Measurements from ENCODE around the gene HNMT. TPM values are rescaled to one million over a fixed set of nuclear protein-coding genes. Genes with fewer than 3 reads are reported as not detected.
"Not testable (repeated sequence)": the region's sequence is repeated elsewhere in the genome, so short reads cannot be mapped to it uniquely, and the experiment has no call there.

HNMT gene
- total RNA-seq = under 1 TPM in 1 of 2 experiments, not detected in 1; 0.78 TPM
- 9.6 TPM for polyA plus RNA-seq (2013, experiment 1 of 2)
- polyA plus RNA-seq (2013, experiment 2 of 2) = 6.6 TPM
- 0 to 1.1 (median 0) reads per million in 172 experiments for total RNA-seq

- H3K36me3 ChIP-seq (ENCODE audit: insufficient read depth, low read length) = no peaks in the 10 kb centered on the region
- peak in 1 of 14 experiments; percentile 12 for DNase-seq
- ChIA-PET POLR2A (no interaction called here), CTCF (no interaction called here)
- H3K27ac Mint-ChIP-seq = no peak within 1 kb of the TSS
- no peaks in the 10 kb centered on the region for H3K27me3 Mint-ChIP-seq
- intact Hi-C loops (cut with DNase I, micrococcal nuclease) = no loop called here
- no peaks in the 10 kb centered on the region for H3K9me3 ChIP-seq (ENCODE audit: control insufficient read depth in 1 of 2, insufficient read depth in 1 of 2, low read length in 2 of 2)
- no peaks in the 10 kb centered on the region for H3K36me3 Mint-ChIP-seq (ENCODE audit: low read depth)
- H3K4me3 ChIP-seq (ENCODE audit: low read length) = peak within 1 kb of the TSS; percentile 33
- no peaks in the 10 kb centered on the region for H3K4me1 ChIP-seq (ENCODE audit: insufficient read depth, low read length)
- H3K27me3 ChIP-seq (ENCODE audit: control insufficient read depth in 1 of 2, insufficient read depth in 2 of 2, low read length in 2 of 2) = no peaks in the 10 kb centered on the region
- no peak for TF ChIP-seq CTCF (IDR thresholded peaks at IDR 0.05)
- H3K4me1 Mint-ChIP-seq (ENCODE audit: low read depth) = no peaks in the 10 kb centered on the region
- no peak within 1 kb of the TSS for H3K27ac ChIP-seq (ENCODE audit: low read depth in 1 of 2, low read length in 2 of 2)
- no peak for ATAC-seq (ENCODE audit: poor library complexity)
- no peaks in the 10 kb centered on the region for H3K9me3 Mint-ChIP-seq
- H3K4me3 Mint-ChIP-seq = no peak within 1 kb of the TSS
Measured at GRCh38 chr2:137964066-137964858, at the start of gene HNMT. TSS of gene HNMT (plus strand) at chr2:137964473. CDS start at chr2:137964492, 19 bp downstream.

GRCh38 chr2:137921105-137921880 lies 43.0 kb upstream of the HNMT start:
- intact Hi-C loops (cut with DNase I, micrococcal nuclease) = no loop called here
- H3K4me1 Mint-ChIP-seq (ENCODE audit: low read depth) = no peaks in the 10 kb centered on the region
- no peaks in the 10 kb centered on the region for H3K4me1 ChIP-seq (ENCODE audit: insufficient read depth, low read length)
- H3K27me3 Mint-ChIP-seq = peaks cover 4% of the 10 kb centered on the region
- no peak for TF ChIP-seq CTCF (IDR thresholded peaks at IDR 0.05)
- no peaks in the 10 kb centered on the region for H3K36me3 Mint-ChIP-seq (ENCODE audit: low read depth)
- CTCF ChIA-PET = no interaction called here
- H3K9me3 Mint-ChIP-seq = no peaks in the 10 kb centered on the region
- DNase-seq (no peak), ATAC-seq (ENCODE audit: poor library complexity) (no peak)
- no peaks in the 10 kb centered on the region for H3K27me3 ChIP-seq (ENCODE audit: control insufficient read depth in 1 of 2, insufficient read depth in 2 of 2, low read length in 2 of 2)
- H3K9me3 ChIP-seq (ENCODE audit: control insufficient read depth in 1 of 2, insufficient read depth in 1 of 2, low read length in 2 of 2) = no peaks in the 10 kb centered on the region
- H3K4me3 ChIP-seq (ENCODE audit: low read length) = no peak overlapping the region
- no peaks in the 10 kb centered on the region for H3K36me3 ChIP-seq (ENCODE audit: insufficient read depth, low read length)
- POLR2A ChIA-PET = no interaction called here
- H3K27ac ChIP-seq (ENCODE audit: low read depth in 1 of 2, low read length in 2 of 2) = no peak overlapping the region
- H3K4me3 Mint-ChIP-seq = no peak overlapping the region
- no peak overlapping the region for H3K27ac Mint-ChIP-seq

GRCh38 chr2:137922171-137922570 lies 42.1 kb upstream of the HNMT start:
- H3K9me3 Mint-ChIP-seq; intact Hi-C loops (cut with DNase I, micrococcal nuclease); CTCF ChIA-PET: not testable (repeated sequence)

More at GRCh38 chr2:137922171-137922570, 42.1 kb upstream of the HNMT start:
- H3K4me3 ChIP-seq (ENCODE audit: low read length); H3K27me3 Mint-ChIP-seq; H3K36me3 Mint-ChIP-seq (ENCODE audit: low read depth); H3K27me3 ChIP-seq (ENCODE audit: control insufficient read depth in 1 of 2, insufficient read depth in 2 of 2, low read length in 2 of 2); H3K27ac Mint-ChIP-seq; H3K4me1 Mint-ChIP-seq (ENCODE audit: low read depth); H3K4me3 Mint-ChIP-seq; H3K36me3 ChIP-seq (ENCODE audit: insufficient read depth, low read length); H3K27ac ChIP-seq (ENCODE audit: low read depth in 1 of 2, low read length in 2 of 2); POLR2A ChIA-PET; DNase-seq; ATAC-seq (ENCODE audit: poor library complexity); H3K9me3 ChIP-seq (ENCODE audit: control insufficient read depth in 1 of 2, insufficient read depth in 1 of 2, low read length in 2 of 2); H3K4me1 ChIP-seq (ENCODE audit: insufficient read depth, low read length): not testable (repeated sequence)
